Fibroblast of villous mesenchyme (primary cell): Measurements from ENCODE around the gene PIGH. TPM values are rescaled to one million over a fixed set of nuclear protein-coding genes. Genes with fewer than 3 reads are reported as not detected.

Source experiments
- DNase-seq: peaks from one replicate; pipeline ENCODE4 v3.0.0-alpha.2; 2010; ENCODE audit warnings: low read depth
- H3K4me3 ChIP-seq: 2 replicates; pipeline ENCODE4 v1.5.1; 2011; ENCODE audit warnings: low read depth, mild to moderate bottlenecking, low read length
- CTCF ChIP-seq: IDR thresholded peaks from 2 replicates; pipeline ENCODE4 v1.5.1; 2012; ENCODE audit warnings: low read depth, mild to moderate bottlenecking, low read length; ENCODE audit not compliant: insufficient read depth
- total RNA-seq: library from RNA; depleted of rRNA; stranded (reverse); fragments of >200 nt; gene quantifications from 2 replicates; pipeline ENCODE4 v1.2.3, GENCODE V29; 2012

The PIGH gene
- total RNA-seq, 1 donor, result 15.5 TPM

DNA sequence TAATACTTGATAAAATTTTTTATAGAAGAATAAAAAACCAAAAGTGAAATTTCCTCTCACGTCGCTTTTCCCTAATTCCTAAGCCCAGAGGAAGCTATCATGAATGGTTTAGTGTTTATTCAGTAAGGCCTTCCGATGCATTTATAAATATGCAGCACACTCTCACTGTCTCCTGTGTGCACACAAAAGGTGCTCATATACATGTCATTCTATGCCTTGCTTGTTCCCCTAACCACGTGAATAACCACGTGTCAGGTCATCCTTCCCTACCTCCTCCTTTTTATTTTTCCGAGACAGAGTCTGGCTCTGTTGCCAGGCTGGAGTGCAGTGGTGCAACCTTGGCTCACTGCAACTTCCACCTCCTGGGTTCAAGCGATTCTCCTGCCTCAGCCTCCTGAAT is 29.6 kb downstream of the PIGH start:
- no peak for DNase-seq
- no peak for TF ChIP-seq CTCF
- H3K4me3 ChIP-seq, result no peak overlapping the region

DNA sequence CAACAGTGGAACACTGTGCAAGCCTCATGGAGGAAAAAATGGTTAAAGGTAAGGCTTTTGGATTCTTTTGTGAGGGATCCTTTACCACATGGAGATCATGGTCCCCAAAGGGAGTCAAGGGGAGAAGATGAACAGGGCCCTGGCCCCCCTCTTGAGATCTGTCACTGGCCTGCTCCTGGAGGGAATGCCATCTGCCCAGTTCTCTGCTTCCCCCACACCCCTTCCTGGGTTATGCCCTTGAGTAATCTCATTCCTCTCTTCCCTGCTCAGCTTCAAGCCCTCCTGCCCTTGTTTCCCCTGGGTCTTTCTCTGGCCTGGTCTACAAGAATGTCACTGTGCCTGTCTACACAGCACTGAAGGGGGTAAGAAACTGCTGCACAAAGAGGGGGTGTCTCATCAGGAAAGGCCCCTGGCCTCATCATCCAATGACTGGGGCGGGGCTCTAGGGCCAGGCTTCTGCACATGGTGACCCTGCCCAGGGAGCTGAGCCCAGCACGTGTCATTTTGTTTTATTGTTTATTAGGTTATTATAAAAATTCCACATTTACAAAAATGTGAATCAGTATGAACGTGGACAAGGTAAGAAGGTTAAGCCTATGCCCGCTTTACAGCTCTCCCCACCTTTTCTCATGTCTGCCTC is 30.3 kb downstream of the PIGH start:
- no peak overlapping the region for H3K4me3 ChIP-seq
- no peak for DNase-seq

DNA sequence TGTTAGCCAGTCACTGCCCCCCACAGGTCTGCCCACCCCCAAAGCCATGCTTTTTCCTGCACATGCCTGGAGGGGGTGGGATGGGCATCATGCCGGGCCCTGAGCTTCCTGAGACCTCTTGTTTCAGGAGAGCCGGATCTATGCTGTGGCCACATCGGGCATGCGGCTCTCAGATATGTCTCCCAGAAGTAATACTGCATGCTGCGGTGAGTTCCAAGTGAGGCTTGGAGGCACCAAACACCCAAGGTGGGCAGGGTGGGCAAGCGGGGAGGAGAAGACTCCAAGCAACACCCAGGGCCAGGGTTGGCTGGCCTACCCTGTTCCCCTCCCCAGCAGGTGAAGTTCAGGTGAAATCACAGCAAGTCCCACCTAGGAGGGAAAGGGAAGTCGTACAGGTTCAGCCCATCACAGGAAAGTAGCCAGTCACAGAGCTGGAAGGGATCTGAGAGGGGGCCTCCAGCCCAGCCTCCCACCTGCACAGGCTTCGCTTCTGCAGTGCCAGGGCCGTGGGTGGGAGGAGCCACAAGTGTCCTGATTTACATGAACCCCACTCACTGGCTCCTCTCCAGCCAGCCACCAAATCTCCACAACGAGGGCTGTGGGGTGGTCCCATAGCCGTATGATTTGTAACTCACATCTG is 30.9 kb downstream of the PIGH start:
- TF ChIP-seq CTCF, result no peak

More for the DNA sequence above, 30.3 kb downstream of the PIGH start:
- no peak for TF ChIP-seq CTCF

DNA sequence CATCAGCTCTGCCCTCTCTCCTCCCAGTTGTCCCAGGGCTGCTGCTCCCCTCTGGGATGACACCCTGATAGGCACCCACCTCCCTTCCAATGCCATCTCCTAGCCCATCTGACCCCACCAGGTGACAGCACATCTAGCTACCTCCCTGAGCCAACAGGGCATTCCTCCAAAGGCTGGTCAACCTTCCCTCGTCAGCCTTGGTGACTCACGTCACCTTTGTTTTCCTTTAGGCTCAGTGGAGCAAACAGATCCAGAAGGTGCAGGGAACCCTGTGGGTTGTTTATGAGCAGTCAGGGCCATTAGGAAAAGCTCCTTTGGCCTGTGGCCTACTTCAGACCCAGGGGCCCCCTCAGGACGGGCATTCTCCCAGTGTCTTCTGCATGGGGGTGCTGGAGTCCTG is 32.4 kb downstream of the PIGH start:
- TF ChIP-seq CTCF, result no peak
- no peak overlapping the region for H3K4me3 ChIP-seq
- no peak for DNase-seq

More for the DNA sequence above, 30.9 kb downstream of the PIGH start:
- no peak overlapping the region for H3K4me3 ChIP-seq
- no peak for DNase-seq

- DNase-seq, result peak; percentile 77
- TF ChIP-seq CTCF, result no peak
- H3K4me3 ChIP-seq, result no peak overlapping the region
These were observed 33.2 kb downstream of the PIGH start for GRCh38 chr14:67566908-67567307.

DNA sequence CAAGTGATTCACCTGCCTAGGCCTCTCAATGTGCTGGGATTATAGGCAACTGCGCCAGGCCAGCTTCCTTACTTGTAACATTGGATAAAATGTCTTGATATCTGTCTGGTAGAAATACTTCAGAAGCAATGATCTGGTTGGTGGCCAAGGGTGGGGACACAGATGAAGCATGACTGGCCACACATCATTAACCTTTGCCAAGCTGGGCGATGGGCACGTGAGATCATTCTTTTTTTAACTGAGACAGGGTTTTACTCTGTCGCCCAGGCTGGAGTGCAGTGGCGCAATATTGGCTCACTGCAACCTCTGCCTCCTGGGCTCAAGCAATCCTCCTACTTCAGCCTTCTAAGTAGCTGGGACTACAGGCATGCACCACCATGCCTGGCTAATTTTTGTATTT is 35.8 kb downstream of the PIGH start:
- no peak overlapping the region for H3K4me3 ChIP-seq
- DNase-seq, result no peak
- no peak for TF ChIP-seq CTCF
